G401.6 (cell line): ENCODE measurements around the gene PEAK1.
"Not testable (repeated sequence)": the region's sequence is repeated elsewhere in the genome, so short reads cannot be mapped to it uniquely, and the experiment has no call there.

Source experiments
- FAIRE-seq: peaks from 2 replicates; lab custom pipeline; 2012; peaks lifted over from hg19 to GRCh38; lab: Jason Lieb, UNC

The PEAK1 gene

DNA sequence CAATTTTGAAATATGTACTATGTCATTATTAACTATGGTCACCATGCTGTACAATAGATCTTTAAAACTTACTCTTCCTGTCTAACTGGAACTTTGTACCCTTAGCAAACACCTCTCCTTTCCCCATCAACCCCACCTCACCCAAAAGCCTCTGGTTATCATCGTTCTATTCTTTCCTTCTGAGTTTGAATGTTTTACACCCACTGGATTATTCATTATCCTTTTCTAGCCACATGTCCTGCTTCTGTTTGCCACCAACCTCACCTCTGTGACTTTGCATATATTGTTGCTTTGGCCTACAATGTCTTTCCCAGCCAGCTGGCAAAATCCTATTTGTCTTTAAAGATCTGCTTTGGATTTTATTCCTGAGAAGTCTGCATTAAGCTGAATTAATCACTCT, 246.4 kb downstream of the PEAK1 start:
- FAIRE-seq, result no peak

DNA sequence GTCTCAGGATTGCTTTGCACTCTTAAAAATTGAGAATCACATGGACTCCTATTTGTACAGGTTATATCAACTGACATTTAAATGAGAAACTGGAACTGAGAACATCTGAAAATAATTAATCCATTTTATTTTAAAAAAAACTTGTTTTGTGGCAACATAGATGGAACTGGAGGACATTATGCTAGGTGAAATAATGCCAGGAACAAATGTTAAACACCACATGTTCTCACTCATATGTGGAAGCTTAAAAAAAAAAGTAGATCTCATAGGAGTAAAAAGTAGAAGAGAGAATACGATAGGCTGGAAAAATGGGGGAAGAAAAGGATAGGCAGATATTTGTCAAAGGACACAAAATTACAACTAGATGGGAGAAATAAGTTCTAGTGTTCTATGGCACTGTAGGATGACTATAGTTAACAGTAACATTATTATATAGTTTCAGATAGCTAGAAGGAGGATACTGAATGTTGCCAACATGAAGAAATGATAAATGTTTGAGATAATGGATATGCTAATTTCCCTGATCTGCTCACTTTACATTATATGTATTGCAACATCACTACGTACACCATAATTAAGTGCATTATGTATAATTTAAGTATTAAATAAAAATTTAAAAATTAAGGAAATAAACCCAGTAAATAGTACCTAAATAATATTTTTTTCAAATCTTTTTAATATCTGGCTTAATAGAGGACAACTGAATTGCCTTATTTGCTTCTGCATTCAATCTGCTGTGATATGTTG, 248.5 kb downstream of the PEAK1 start:
- no peak for FAIRE-seq

DNA sequence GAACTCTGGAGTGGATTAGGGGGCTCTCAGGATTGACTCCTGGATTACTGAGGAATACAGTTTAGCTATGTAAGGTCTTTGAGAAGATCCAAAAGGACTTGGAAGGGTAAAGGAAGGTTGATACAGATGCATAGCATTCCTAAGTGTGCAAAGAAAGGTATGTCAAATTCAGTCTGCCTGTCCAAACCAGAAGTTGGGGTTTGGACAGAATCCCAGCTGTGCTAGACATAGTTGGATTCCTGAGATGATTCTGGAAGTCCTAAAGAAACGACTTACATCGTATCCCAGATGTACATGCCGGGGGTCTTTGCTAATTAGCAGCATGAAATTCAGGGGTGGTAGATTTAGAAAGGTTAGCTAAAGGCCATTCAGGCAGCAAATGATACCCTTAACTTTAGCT, 251.3 kb downstream of the PEAK1 start:
- no peak for FAIRE-seq

DNA sequence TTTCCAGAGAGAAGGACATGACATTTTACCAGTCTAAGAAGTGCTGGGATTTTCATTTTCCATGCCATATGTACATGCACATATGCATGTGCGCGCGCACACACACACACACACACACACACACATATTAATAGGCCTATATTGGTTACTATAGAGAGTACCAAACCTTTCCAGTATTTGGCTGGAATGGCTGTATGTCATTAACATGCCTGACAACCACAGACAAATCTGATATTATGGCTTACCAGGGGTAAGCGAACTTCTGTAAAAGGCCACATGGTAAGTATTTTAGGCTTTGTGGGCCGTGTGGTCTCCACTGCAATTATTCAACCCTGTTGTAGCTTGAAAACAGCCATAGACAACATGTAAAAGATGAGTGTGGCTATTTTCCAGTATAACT, 251.8 kb downstream of the PEAK1 start:
- FAIRE-seq, result no peak

DNA sequence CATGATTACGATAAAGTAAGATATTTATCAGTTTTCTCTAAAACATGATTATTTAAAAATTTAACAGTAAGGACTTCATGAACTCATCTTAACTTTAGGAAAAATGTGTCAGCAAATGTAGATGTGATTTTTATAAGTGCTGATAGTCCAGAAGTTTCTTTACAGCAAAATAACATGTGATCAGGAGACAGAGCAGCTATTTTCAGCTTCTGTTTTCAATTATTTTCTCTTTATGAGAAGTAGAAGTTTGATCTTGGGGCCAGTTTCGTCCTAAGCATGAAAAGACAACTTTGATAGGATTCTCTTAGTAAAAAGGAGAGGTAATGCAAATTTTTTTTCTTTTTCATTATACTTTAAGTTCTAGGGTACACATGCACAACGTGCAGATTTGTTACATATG, 252.5 kb downstream of the PEAK1 start:
- no peak for FAIRE-seq

GRCh38 chr15:77163781-77164384, 256.0 kb downstream of the PEAK1 start:
- FAIRE-seq, result no peak

DNA sequence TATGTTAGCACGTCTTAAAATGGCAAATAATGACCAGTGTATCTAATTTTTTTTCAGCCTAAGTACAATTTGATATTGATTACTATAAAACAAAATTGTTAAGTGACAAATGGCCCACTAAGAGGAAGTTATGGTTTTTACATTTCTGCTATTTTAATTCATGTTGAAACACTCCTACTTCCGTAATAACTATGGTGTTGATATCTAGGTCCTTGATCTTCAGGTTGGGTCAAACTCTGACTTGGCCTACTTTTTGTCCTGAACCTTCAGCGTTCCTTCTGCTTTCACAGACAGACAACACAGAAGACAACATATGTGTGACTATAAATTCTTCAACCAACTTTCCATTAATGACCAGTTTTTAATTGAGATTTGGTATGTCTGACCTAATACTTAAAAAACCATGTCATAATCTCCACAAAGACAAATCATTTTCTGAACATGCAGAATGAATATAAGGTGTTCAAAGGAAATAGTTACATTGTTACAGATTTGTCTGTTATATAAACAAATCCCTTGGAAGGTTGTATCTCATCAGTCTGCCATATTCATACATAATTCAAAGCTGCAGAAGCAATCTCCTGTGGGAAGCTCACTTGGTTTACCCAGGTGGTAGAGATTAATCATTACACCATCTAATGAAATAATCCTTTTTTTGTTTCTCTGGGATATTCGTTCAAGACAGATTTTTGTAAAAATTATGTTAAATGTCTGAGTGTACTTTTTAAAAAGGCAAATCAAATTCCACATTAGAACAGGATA, 256.9 kb downstream of the PEAK1 start:
- FAIRE-seq, result no peak

- FAIRE-seq, result no peak
These were observed 259.1 kb downstream of the PEAK1 start for GRCh38 chr15:77160562-77161478.

DNA sequence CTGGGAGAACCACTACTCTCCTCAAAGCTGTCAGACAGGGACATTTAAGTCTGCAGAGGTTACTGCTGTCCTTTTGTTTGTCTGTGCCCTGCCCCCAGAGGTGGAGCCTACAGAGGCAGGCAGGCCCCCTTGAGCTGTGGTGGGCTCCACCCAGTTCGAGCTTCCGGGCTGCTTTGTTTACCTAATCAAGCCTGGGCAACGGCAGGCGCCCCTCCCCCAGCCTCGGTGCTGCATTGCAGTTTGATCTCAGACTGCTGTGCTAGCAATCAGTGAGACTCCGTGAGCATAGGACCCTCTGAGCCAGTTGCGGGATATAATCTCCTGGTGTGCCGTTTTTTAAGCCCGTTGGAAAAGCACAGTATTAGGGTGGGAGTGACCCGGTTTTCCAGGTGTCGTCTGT, 263.9 kb downstream of the PEAK1 start:
- FAIRE-seq, result not testable (repeated sequence)

DNA sequence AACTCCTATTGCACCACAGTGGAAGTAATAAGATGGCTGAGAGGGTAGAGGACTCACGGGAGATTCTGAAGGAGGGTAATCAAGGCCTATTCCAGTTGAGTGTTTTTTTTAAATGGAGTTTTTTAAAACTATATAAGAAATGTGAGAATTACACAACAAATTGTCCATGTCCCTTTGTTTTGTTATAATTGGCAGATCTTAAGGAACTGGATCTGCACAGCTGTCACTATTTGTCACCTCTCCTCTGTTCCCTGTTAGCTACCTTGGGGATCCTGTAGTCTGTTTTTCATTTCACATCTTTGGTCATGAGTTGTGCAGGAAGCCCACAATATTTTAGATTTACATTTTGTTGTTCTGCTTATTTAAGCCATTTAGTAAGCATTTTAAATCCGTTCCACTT, 271.7 kb downstream of the PEAK1 start:
- no peak for FAIRE-seq

DNA sequence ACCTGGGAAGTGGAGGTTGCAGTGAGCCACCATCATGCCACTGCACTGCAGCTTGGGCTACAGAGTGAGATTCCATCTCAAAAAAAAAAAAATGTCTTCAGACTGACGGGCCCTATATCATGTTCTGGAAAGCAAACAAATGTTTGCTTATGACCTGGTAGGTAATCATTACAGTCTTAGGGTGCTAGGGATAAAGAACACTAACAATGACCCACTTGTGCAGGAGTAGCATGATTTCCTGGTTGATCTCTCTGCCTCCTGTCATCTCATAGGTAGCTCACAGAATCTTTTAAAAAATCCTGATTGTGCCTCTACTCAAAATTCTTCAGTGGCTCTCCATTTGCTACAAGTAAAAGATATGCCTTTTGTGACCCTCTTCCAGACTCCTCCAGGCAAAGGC, 274.5 kb downstream of the PEAK1 start:
- no peak for FAIRE-seq

- FAIRE-seq, result no peak
These were observed 275.3 kb downstream of the PEAK1 start for GRCh38 chr15:77144492-77145070.

DNA sequence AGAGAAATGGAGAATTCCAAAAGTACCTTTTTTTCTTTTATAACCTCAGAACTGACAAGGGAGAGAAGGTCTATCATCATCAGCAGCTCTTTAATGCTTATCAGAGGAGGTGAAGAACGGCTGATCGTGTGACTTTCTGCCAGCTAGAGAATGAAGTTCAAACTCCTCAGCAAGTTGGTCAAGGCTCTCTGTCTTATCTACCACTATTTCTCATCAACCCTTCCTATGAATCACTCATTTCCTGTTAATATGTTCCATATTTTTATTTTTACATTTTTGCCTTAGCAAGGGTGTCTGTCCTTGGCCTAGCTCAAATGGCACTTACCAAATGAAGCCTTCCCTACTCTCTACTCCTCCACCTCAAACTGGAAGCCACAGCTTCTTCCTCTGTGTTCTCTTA, 275.9 kb downstream of the PEAK1 start:
- no peak for FAIRE-seq

DNA sequence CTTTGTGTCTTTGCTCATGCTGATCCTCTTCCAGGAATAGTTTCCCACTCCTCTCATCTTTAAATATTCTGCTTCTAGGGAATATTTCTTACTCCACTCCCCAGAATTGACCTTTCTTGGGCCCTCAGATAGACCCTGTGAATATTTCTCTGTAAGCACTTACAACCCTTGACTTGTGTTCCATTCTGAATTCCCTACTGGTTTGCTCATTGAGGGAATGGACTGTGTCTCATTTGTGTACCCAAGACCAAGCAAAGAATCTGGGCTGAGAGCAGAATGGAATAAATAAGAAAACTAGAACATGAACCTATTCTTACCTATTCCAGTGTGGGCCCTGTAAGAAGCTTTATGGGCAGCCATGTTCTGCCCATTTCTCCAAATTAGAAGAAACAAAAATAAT, 276.3 kb downstream of the PEAK1 start:
- no peak for FAIRE-seq

DNA sequence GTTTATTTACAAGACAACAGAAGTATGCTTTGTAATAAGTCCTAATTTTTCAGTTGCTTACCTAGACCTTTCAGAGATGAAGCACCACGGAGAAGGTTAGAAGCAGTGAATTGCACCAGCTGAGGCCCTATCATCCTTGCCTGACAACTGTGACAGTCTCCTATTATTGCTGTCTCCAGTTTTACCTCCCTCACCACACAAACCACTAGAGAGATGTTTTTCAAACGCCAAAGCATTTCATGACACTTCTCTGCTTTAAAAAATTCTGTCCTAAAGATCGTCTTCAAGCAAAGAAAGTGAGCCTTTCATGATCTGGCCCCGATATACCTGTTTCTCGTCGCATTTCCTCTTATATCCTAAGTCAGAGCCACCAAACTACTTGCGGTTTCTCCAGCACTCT, 276.7 kb downstream of the PEAK1 start:
- FAIRE-seq, result no peak

GRCh38 chr15:77140220-77140619, 279.7 kb downstream of the PEAK1 start:
- no peak for FAIRE-seq

DNA sequence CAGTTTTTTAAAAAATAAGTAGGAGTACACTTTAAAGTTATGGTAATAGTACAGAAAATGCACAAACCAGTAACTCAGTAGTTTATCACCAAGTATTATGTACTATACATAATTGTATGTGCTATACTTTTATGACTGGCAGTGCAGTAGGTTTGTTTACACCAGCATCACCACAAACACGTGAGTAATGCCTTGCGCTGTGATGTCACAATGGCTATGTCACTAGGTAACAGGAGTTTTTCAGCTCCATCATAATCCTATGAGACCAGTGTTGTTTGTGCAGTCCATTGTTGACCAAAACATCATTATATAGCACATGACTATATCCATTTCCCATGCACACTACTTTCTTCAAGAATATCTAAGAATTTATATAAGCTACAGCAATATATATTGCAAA, 280.6 kb downstream of the PEAK1 start:
- FAIRE-seq, result no peak

DNA sequence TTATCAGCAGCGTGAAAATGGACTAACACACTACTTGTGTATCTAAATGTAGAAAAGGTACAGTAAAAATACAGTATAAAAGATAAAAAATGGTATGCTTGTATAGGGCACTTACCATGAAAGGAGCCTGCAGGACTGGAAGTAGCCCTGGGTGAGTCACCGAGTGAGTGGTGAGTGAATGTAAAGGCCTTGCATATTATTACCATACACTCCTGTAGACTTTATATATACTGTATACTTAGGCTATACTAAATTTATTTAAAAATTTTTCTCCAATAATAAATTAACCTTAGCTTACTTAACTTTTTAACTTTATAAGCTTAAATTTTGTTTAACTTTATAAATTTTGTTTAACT, 281.8 kb downstream of the PEAK1 start:
- no peak for FAIRE-seq

DNA sequence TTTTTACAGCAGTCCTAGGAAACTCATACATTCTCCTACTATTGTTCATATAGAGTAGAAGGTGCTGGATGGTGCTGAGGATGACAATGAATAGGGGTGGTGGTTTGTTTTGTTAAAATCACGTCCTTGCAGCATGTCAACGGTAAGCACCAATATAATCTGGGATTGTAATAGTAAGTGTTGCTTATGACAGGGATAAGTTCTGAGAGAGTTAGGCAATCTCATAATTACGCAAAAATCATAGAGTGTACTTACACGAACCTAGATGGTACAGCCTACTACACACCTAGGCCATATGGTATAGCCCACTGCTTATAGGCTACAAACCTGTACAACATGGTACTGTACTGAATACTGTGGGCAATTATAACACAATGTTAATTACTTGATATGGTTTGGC, 284.7 kb downstream of the PEAK1 start:
- FAIRE-seq, result no peak

GRCh38 chr15:77130315-77130930, 289.5 kb downstream of the PEAK1 start:
- FAIRE-seq, result no peak

- no peak for FAIRE-seq
These were observed 292.3 kb downstream of the PEAK1 start for GRCh38 chr15:77127626-77128025.
